Measurements from ENCODE around the gene TBC1D12.
"Not testable (repeated sequence)": the region's sequence is repeated elsewhere in the genome, so short reads cannot be mapped to it uniquely, and the experiment has no call there.

Gene TBC1D12

GRCh38 chr10:94459385-94459784, 57.0 kb downstream of the TBC1D12 start:
- DNase-seq: no peak

- no peak for DNase-seq
These were observed 59.2 kb downstream of the TBC1D12 start for GRCh38 chr10:94461503-94461902.

- no peak for DNase-seq
These were observed 59.8 kb downstream of the TBC1D12 start for GRCh38 chr10:94462130-94462529.

- no peak for DNase-seq
These were observed 63.3 kb downstream of the TBC1D12 start for GRCh38 chr10:94465684-94466083.

GRCh38 chr10:94481410-94481809, 79.1 kb downstream of the TBC1D12 start:
- DNase-seq: no peak

- no peak for DNase-seq
These were observed 81.6 kb downstream of the TBC1D12 start for GRCh38 chr10:94483970-94484369.

- DNase-seq: no peak
These were observed 82.8 kb downstream of the TBC1D12 start for GRCh38 chr10:94485094-94485493.

- peak in 1 of 5 experiments; percentile 40 for DNase-seq
These were observed 85.2 kb downstream of the TBC1D12 start for GRCh38 chr10:94487575-94487974.

GRCh38 chr10:94489107-94489506, 86.8 kb downstream of the TBC1D12 start:
- DNase-seq: no peak

- DNase-seq: no peak
These were observed 87.8 kb downstream of the TBC1D12 start for GRCh38 chr10:94489976-94490788.

GRCh38 chr10:94490789-94491039, 88.4 kb downstream of the TBC1D12 start:
- DNase-seq: no peak

GRCh38 chr10:94493463-94493862, 91.1 kb downstream of the TBC1D12 start:
- no peak for DNase-seq

- DNase-seq: peak in 1 of 5 experiments; percentile 73
These were observed 93.7 kb downstream of the TBC1D12 start for GRCh38 chr10:94496010-94496409.

- DNase-seq: no peak
These were observed 94.3 kb downstream of the TBC1D12 start for GRCh38 chr10:94496646-94497045.

GRCh38 chr10:94500063-94500462, 97.7 kb downstream of the TBC1D12 start:
- DNase-seq: no peak

GRCh38 chr10:94521276-94522250, 119.2 kb downstream of the TBC1D12 start:
- DNase-seq: no peak

GRCh38 chr10:94524146-94524545, 121.8 kb downstream of the TBC1D12 start:
- DNase-seq: peak in 1 of 5 experiments; percentile 59

GRCh38 chr10:94524711-94525110, 122.4 kb downstream of the TBC1D12 start:
- DNase-seq: no peak

- DNase-seq: not testable (repeated sequence)
These were observed 129.2 kb downstream of the TBC1D12 start for GRCh38 chr10:94531550-94531949.

GRCh38 chr10:94533027-94533426, 130.7 kb downstream of the TBC1D12 start:
- no peak for DNase-seq

GRCh38 chr10:94542282-94542681, 139.9 kb downstream of the TBC1D12 start:
- not testable (repeated sequence) for DNase-seq

GRCh38 chr10:94545391-94546048, 143.2 kb downstream of the TBC1D12 start, which contains the start of gene HELLS:
Gene HELLS, plus strand, starts transcription at chr10:94545788. Its CDS starts 134 bp downstream, at chr10:94545922.
- peak; percentile 41 to 89 (median 64) for DNase-seq
